PC-9 (cell line): ENCODE data around the gene ADGRV1. TPM values are rescaled to one million over a fixed set of nuclear protein-coding genes. Genes with fewer than 3 reads are reported as not detected.

Experiments used
- BruUV-seq: library from RNA; stranded (reverse); fragments of 400-500 nt; replicated peaks from 2 replicates; lab custom pipeline; 2021; lab: Mats Ljungman, UMichigan
- CTCF ChIA-PET: fragments of 300-600 bp; sonication (Branson Sonifier 250); formaldehyde crosslinking; loops from one replicate; lab custom pipeline; 2022; ENCODE audit warnings: antibody characterized with exemption; lab: Charles Lee
- POLR2A ChIA-PET: fragments of 300-600 bp; sonication (Branson Sonifier 250); formaldehyde crosslinking; loops from one replicate; lab custom pipeline; 2022; ENCODE audit warnings: antibody characterized with exemption; ENCODE audit not compliant: unreplicated experiment; lab: Charles Lee
- DNase-seq, 2 experiments: peaks; one replicate each; pipeline versions ENCODE4 v3.0.0 to v3.0.0-alpha.2; 2015 to 2022; ENCODE audit warnings: mixed read lengths in 1 of 2
- H2AFZ ChIP-seq: fragments of 200-600 bp; sonication (generic); 2 replicates; pipeline ENCODE4 v1.8.1; 2017; ENCODE audit warnings: antibody characterized with exemption
- H3F3A ChIP-seq: fragments of 200-600 bp; sonication (generic); 2 replicates; pipeline ENCODE4 v1.8.1; 2017; ENCODE audit warnings: antibody characterized with exemption, mild to moderate bottlenecking, low read depth; ENCODE audit not compliant: insufficient read depth
- H3K27ac ChIP-seq: fragments of 200-600 bp; sonication (generic); 2 replicates; pipeline ENCODE4 v1.6.1; 2016; ENCODE audit warnings: mixed run types
- H3K27me3 ChIP-seq: fragments of 200-600 bp; sonication (generic); 2 replicates; pipeline ENCODE4 v1.6.1; 2016; ENCODE audit warnings: low read depth, mixed run types; ENCODE audit not compliant: insufficient read depth
- H3K36me3 ChIP-seq: fragments of 200-600 bp; sonication (generic); 2 replicates; pipeline ENCODE4 v1.6.1; 2016; ENCODE audit warnings: low read depth, mixed run types
- H3K4me1 ChIP-seq: fragments of 200-600 bp; sonication (generic); replicated peaks from 2 replicates; pipeline ENCODE4 v1.6.1; 2016; ENCODE audit warnings: mixed run types; ENCODE audit not compliant: insufficient read depth
- H3K4me2 ChIP-seq: fragments of 200-600 bp; sonication (generic); 2 replicates; pipeline ENCODE4 v1.6.1; 2017; ENCODE audit warnings: mixed run types
- H3K4me3 ChIP-seq: fragments of 200-600 bp; sonication (generic); 2 replicates; pipeline ENCODE4 v1.6.1; 2016; ENCODE audit warnings: mixed run types
- H3K79me2 ChIP-seq: fragments of 200-600 bp; sonication (generic); 2 replicates; pipeline ENCODE4 v1.6.1; 2017; ENCODE audit warnings: low read depth, mixed run types
- H3K9me2 ChIP-seq: fragments of 200-600 bp; sonication (generic); 2 replicates; pipeline ENCODE4 v1.8.1; 2017; ENCODE audit warnings: mild to moderate bottlenecking; ENCODE audit not compliant: insufficient read depth
- H3K9me3 ChIP-seq: fragments of 200-600 bp; sonication (generic); 2 replicates; pipeline ENCODE4 v1.8.1; 2016; ENCODE audit warnings: low read depth; ENCODE audit not compliant: insufficient read depth
- H4K20me1 ChIP-seq: fragments of 200-600 bp; sonication (generic); 2 replicates; pipeline ENCODE4 v1.8.1; 2017; ENCODE audit not compliant: insufficient read depth
- EZH2 ChIP-seq: fragments of 200-600 bp; sonication (generic); IDR thresholded peaks from 2 replicates; pipeline ENCODE4 v1.8.0; 2017; ENCODE audit warnings: antibody characterized with exemption, low read depth
- intact Hi-C: fragments of 100-400 bp; cut with micrococcal nuclease; formaldehyde crosslinking; loops from one replicate; pipeline ENCODE4 v1.10.0; 2022; ENCODE audit not compliant: unreplicated experiment
- total RNA-seq: library from RNA; stranded (reverse); gene quantifications from 2 replicates; pipeline ENCODE4 v1.2.3, GENCODE V29; 2021
- TF ChIP-seq, protein P1 (sequence below): fragments of 200-600 bp; sonication (generic); conservative IDR thresholded peaks from 2 replicates; pipeline ENCODE4 v1.6.1; 2017; ENCODE audit warnings: mixed run types, antibody characterized with exemption, mild to moderate bottlenecking, moderate library complexity

Gene ADGRV1
- total RNA-seq, 1 experiment from 2014 or later, result 1.0 TPM

DNA sequence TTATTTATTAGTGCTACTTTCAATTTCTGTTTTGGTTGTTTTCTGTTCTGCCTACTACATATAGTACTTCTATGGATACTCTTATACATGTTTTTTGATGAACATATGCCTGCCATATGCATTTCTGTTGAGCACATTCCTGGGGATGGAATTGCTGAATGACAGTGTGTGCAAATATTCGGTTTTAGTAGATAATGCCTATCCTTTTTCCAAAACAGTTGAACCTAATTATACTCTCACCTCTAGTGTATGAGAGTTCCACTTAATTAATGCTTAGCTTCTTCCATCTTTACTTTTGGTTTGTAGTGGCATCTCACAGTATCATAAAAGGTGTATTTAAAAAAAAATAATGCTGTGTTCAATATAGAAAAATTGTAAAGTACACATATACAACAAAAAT lies 96.8 kb downstream of the ADGRV1 start:
- no peak overlapping the region for H2AFZ ChIP-seq
- no peak overlapping the region for H3K4me2 ChIP-seq
- DNase-seq, result no peak
- H3K9me2 ChIP-seq, result no peaks in the 10 kb centered on the region
- H3K9me3 ChIP-seq, result no peaks in the 10 kb centered on the region
- H3K27me3 ChIP-seq, result no peaks in the 10 kb centered on the region
- BruUV-seq, result no TSS peak
- no peak overlapping the region for H3K27ac ChIP-seq
- TF ChIP-seq EZH2, result no peak
- H3K4me3 ChIP-seq, result no peak overlapping the region
- CTCF ChIA-PET, result no interaction called here
- H3F3A ChIP-seq, result no peaks in the 10 kb centered on the region
- no peaks in the 10 kb centered on the region for H3K4me1 ChIP-seq
- no peaks in the 10 kb centered on the region for H3K79me2 ChIP-seq
- no peaks in the 10 kb centered on the region for H3K36me3 ChIP-seq
- POLR2A ChIA-PET, result no interaction called here
- intact Hi-C loops, result no loop called here
- no peaks in the 10 kb centered on the region for H4K20me1 ChIP-seq

DNA sequence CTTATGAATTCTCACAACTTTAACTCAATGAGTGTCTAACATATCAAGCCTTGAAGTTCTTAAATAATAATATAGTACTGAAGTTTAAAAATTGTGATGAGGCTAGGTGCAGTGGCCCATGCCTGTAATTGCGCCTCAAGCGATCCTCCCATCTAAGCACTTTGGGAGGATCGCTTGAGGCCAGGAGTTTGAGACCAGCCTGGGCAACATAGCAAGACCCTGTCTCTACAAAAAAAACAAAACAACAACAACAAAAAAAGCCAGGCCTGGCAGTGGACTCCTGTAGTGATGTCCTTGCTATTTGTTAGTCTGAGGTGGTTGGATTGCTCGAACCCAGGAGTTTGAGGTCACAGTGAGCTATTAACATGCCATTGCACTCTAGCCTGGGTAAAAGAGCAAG lies 98.4 kb downstream of the ADGRV1 start:
- DNase-seq, result no peak
- H3F3A ChIP-seq, result no peaks in the 10 kb centered on the region
- BruUV-seq, result no TSS peak

DNA sequence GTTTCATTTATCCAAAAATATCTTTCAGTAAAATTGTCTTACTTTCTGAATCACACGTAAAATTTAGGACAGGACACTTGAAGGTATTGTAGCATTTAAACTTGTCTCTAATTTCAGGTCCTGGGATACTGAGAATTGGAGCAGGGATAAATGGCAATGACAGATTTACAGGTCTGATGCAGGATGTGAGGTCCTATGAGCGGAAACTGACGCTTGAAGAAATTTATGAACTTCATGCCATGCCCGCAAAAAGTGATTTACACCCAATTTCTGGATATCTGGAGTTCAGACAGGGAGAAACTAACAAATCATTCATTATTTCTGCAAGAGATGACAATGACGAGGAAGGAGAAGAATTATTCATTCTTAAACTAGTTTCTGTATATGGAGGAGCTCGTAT lies 99.2 kb downstream of the ADGRV1 start:
- ChIA-PET CTCF (no interaction called here), POLR2A (no interaction called here)

More for the DNA sequence above, 98.4 kb downstream of the ADGRV1 start:
- H3K9me3 ChIP-seq, result no peaks in the 10 kb centered on the region
- no peaks in the 10 kb centered on the region for H4K20me1 ChIP-seq
- no peaks in the 10 kb centered on the region for H3K36me3 ChIP-seq
- intact Hi-C loops, result no loop called here
- H3K4me2 ChIP-seq, result no peak overlapping the region
- ChIA-PET CTCF (no interaction called here), POLR2A (no interaction called here)
- no peak overlapping the region for H3K27ac ChIP-seq
- no peak for TF ChIP-seq EZH2
- TF ChIP-seq, protein P1, sequence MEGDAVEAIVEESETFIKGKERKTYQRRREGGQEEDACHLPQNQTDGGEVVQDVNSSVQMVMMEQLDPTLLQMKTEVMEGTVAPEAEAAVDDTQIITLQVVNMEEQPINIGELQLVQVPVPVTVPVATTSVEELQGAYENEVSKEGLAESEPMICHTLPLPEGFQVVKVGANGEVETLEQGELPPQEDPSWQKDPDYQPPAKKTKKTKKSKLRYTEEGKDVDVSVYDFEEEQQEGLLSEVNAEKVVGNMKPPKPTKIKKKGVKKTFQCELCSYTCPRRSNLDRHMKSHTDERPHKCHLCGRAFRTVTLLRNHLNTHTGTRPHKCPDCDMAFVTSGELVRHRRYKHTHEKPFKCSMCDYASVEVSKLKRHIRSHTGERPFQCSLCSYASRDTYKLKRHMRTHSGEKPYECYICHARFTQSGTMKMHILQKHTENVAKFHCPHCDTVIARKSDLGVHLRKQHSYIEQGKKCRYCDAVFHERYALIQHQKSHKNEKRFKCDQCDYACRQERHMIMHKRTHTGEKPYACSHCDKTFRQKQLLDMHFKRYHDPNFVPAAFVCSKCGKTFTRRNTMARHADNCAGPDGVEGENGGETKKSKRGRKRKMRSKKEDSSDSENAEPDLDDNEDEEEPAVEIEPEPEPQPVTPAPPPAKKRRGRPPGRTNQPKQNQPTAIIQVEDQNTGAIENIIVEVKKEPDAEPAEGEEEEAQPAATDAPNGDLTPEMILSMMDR, result no peak
- H3K9me2 ChIP-seq, result no peaks in the 10 kb centered on the region
- no peak overlapping the region for H3K4me3 ChIP-seq
- H3K4me1 ChIP-seq, result no peaks in the 10 kb centered on the region
- no peak overlapping the region for H2AFZ ChIP-seq
- no peaks in the 10 kb centered on the region for H3K79me2 ChIP-seq
- H3K27me3 ChIP-seq, result no peaks in the 10 kb centered on the region

More for the DNA sequence above, 99.2 kb downstream of the ADGRV1 start:
- no peaks in the 10 kb centered on the region for H3K36me3 ChIP-seq
- no peak overlapping the region for H2AFZ ChIP-seq
- no peak overlapping the region for H3K4me2 ChIP-seq
- no TSS peak for BruUV-seq
- intact Hi-C loops, result no loop called here
- H3F3A ChIP-seq, result no peaks in the 10 kb centered on the region
- TF ChIP-seq, protein P1, result no peak
- no peak for TF ChIP-seq EZH2
- H3K79me2 ChIP-seq, result no peaks in the 10 kb centered on the region
- H3K9me3 ChIP-seq, result no peaks in the 10 kb centered on the region
- H3K27ac ChIP-seq, result no peak overlapping the region
- no peaks in the 10 kb centered on the region for H3K4me1 ChIP-seq
- H4K20me1 ChIP-seq, result no peaks in the 10 kb centered on the region
- no peak for DNase-seq
- H3K9me2 ChIP-seq, result no peaks in the 10 kb centered on the region
- no peaks in the 10 kb centered on the region for H3K27me3 ChIP-seq
- no peak overlapping the region for H3K4me3 ChIP-seq
